Measurements from ENCODE around the gene TAGAP.
A peak's percentile ranks its signal among the peaks of the same experiment; 100 is the strongest.
"Not testable (repeated sequence)": the region's sequence is repeated elsewhere in the genome, so short reads cannot be mapped to it uniquely, and the experiment has no call there.

TAGAP gene

GRCh38 chr6:159043251-159043650 is 1.5 kb downstream of the TAGAP start:
- no peak for DNase-seq

- no peak for DNase-seq
These were observed 2.0 kb downstream of the TAGAP start for GRCh38 chr6:159042826-159043181.

- DNase-seq = peak; percentile 80
These were observed 2.6 kb downstream of the TAGAP start for GRCh38 chr6:159042003-159042825.

- no peak for DNase-seq
These were observed 3.6 kb downstream of the TAGAP start for GRCh38 chr6:159041181-159041580.

- DNase-seq = no peak
These were observed 4.9 kb downstream of the TAGAP start for GRCh38 chr6:159039885-159040258.

- peak; percentile 43 for DNase-seq
These were observed 5.6 kb downstream of the TAGAP start for GRCh38 chr6:159038914-159039884.

- DNase-seq = not testable (repeated sequence)
These were observed 6.5 kb downstream of the TAGAP start for GRCh38 chr6:159038318-159038717.

- no peak for DNase-seq
These were observed 7.0 kb downstream of the TAGAP start for GRCh38 chr6:159037756-159038290.

- no peak for DNase-seq
These were observed 8.1 kb downstream of the TAGAP start for GRCh38 chr6:159036673-159037072.

- DNase-seq = no peak
These were observed 8.9 kb downstream of the TAGAP start for GRCh38 chr6:159035891-159036290.

GRCh38 chr6:159033160-159034049 is 11.4 kb downstream of the TAGAP start:
- no peak for DNase-seq

- no peak for DNase-seq
These were observed 12.9 kb downstream of the TAGAP start for GRCh38 chr6:159031846-159032245.

- no peak for DNase-seq
These were observed 14.6 kb downstream of the TAGAP start for GRCh38 chr6:159030168-159030567.

GRCh38 chr6:159025224-159025623 is 19.6 kb downstream of the TAGAP start:
- not testable (repeated sequence) for DNase-seq

- peak; percentile 45 for DNase-seq
These were observed 20.9 kb downstream of the TAGAP start for GRCh38 chr6:159023893-159024292.

- DNase-seq = no peak
These were observed 24.8 kb downstream of the TAGAP start for GRCh38 chr6:159020011-159020410.

GRCh38 chr6:159017757-159018559 is 26.8 kb downstream of the TAGAP start:
- no peak for DNase-seq

GRCh38 chr6:159014406-159014805 is 30.4 kb downstream of the TAGAP start:
- no peak for DNase-seq

GRCh38 chr6:159013229-159013628 is 31.6 kb downstream of the TAGAP start:
- DNase-seq = no peak

GRCh38 chr6:159012201-159012600 is 32.6 kb downstream of the TAGAP start:
- no peak for DNase-seq

GRCh38 chr6:159010037-159010612 is 34.7 kb downstream of the TAGAP start:
- not testable (repeated sequence) for DNase-seq

Data from stimulated activated CD4-positive, alpha-beta T cell treated with anti-CD3 and anti-CD28 coated beads, Interleukin-4, amount 100 ng/mL, for 24 hours (primary cell).